H1 (cell line): ENCODE results near the gene MRC2. TPM values are rescaled to one million over a fixed set of nuclear protein-coding genes. Genes with fewer than 3 reads are reported as not detected.

Source experiments
- CTCF ChIA-PET: fragments of 300-600 bp; sonication (Branson Sonifier 250); formaldehyde crosslinking; loops from one replicate; lab custom pipeline; 2021; ENCODE audit not compliant: partially characterized antibody; lab: Charles Lee
- POLR2A ChIA-PET: fragments of 300-600 bp; sonication (Branson Sonifier 250); formaldehyde crosslinking; loops from one replicate; lab custom pipeline; 2021; ENCODE audit warnings: inconsistent platforms; ENCODE audit not compliant: partially characterized antibody; lab: Charles Lee
- DNase-seq, 2 experiments: peaks; one replicate each; pipeline versions ENCODE4 v3.0.0 to v3.0.0-alpha.2; 2010 to 2022; ENCODE audit warnings: low spot score in 2 of 2, low read depth in 1 of 2, mixed read lengths in 1 of 2
- FAIRE-seq: peaks from 2 replicates; lab custom pipeline; 2011; peaks lifted over from hg19 to GRCh38; lab: Jason Lieb, UNC
- H2AFZ ChIP-seq: 2 replicates; pipeline ENCODE4 v1.8.1; 2012; ENCODE audit warnings: low read length, inconsistent platforms
- H2AK5ac ChIP-seq: 2 replicates; pipeline ENCODE4 v1.6.1; 2013; ENCODE audit warnings: low read depth, low read length
- H2BK120ac ChIP-seq: replicated peaks from 2 replicates; pipeline ENCODE3; 2013; ENCODE audit warnings: low read depth, low read length, inconsistent platforms
- H2BK12ac ChIP-seq: 2 replicates; pipeline ENCODE4 v1.6.1; 2013; ENCODE audit warnings: low read depth, low read length
- H2BK15ac ChIP-seq: 2 replicates; pipeline ENCODE4 v1.6.1; 2013; ENCODE audit warnings: low read length
- H2BK20ac ChIP-seq: 2 replicates; pipeline ENCODE4 v1.6.1; 2013; ENCODE audit warnings: low read length
- H2BK5ac ChIP-seq: 2 replicates; pipeline ENCODE4 v1.6.1; 2013; ENCODE audit warnings: low read depth, low read length
- H3K14ac ChIP-seq: 2 replicates; pipeline ENCODE4 v1.6.1; 2013; ENCODE audit warnings: inconsistent platforms; ENCODE audit not compliant: insufficient read length
- H3K18ac ChIP-seq: 2 replicates; pipeline ENCODE4 v1.6.1; 2013; ENCODE audit warnings: low read length; ENCODE audit errors: extremely low read depth
- H3K23ac ChIP-seq: 2 replicates; pipeline ENCODE4 v1.6.1; 2013; ENCODE audit warnings: inconsistent platforms; ENCODE audit not compliant: insufficient read length
- H3K23me2 ChIP-seq: 2 replicates; pipeline ENCODE4 v1.6.1; 2013; ENCODE audit warnings: low read depth, low read length
- H3K27ac ChIP-seq: 2 replicates; pipeline ENCODE4 v1.6.1; 2011; ENCODE audit warnings: low read depth, low read length, inconsistent platforms
- H3K27me3 ChIP-seq, 4 experiments: replicated peaks in 1 of 4; 1 replicate in 1 of 4; 2 replicates in 3 of 4; pipeline versions ENCODE4 v1.6.1 to v1.8.1; 2011 to 2013; ENCODE audit warnings: low read length in 3 of 4, mild to moderate bottlenecking in 3 of 4, inconsistent platforms in 2 of 4, mixed read lengths in 2 of 4, moderate library complexity in 1 of 4; ENCODE audit not compliant: control insufficient read depth in 3 of 4, insufficient read depth in 3 of 4; ENCODE audit errors: extremely low read depth in 1 of 4
- H3K36me3 ChIP-seq, 4 experiments: 2 replicates each; pipeline versions ENCODE4 v1.6.1 to v1.8.1; 2011 to 2013; ENCODE audit warnings: mild to moderate bottlenecking in 4 of 4, low read length in 3 of 4, moderate library complexity in 2 of 4, control low read depth in 1 of 4, inconsistent platforms in 1 of 4; ENCODE audit not compliant: insufficient read depth in 4 of 4, control insufficient read depth in 2 of 4
- H3K4ac ChIP-seq: replicated peaks from 2 replicates; pipeline ENCODE3; 2013; ENCODE audit warnings: low read length, low read depth, mixed read lengths, inconsistent platforms; ENCODE audit not compliant: insufficient read length
- H3K4me1 ChIP-seq, 4 experiments: replicated peaks in 1 of 4; 1 replicate in 1 of 4; 2 replicates in 3 of 4; pipeline versions ENCODE4 v1.6.1 to v1.8.1; 2011 to 2013; ENCODE audit warnings: low read length in 3 of 4, inconsistent platforms in 2 of 4, mixed read lengths in 1 of 4; ENCODE audit not compliant: insufficient read depth in 4 of 4, control insufficient read depth in 3 of 4
- H3K4me2 ChIP-seq, 2 experiments: 2 replicates each; pipeline versions ENCODE4 v1.6.1 to v1.8.1; 2011 to 2013; ENCODE audit warnings: low read depth in 2 of 2, low read length in 2 of 2, control low read depth in 1 of 2, inconsistent platforms in 1 of 2, mild to moderate bottlenecking in 1 of 2; ENCODE audit not compliant: insufficient read depth in 1 of 2
- H3K4me3 ChIP-seq, 4 experiments: fragments of 200-600, 300-600 bp in 1 of 4; sonication (generic), shearing (Covaris generic), sonication (Bioruptor Twin) in 1 of 4; 2 replicates each; pipeline versions ENCODE4 v1.5.1 to v1.8.1; 2011 to 2016; ENCODE audit warnings: low read length in 4 of 4, low read depth in 3 of 4, control low read depth in 2 of 4, inconsistent platforms in 2 of 4, mild to moderate bottlenecking in 2 of 4, mixed read lengths in 1 of 4, moderate library complexity in 1 of 4; ENCODE audit not compliant: insufficient read depth in 2 of 4; ENCODE audit errors: extremely low read depth in 1 of 4
- H3K56ac ChIP-seq: replicated peaks from 2 replicates; pipeline ENCODE3; 2013; ENCODE audit warnings: low read depth, mild to moderate bottlenecking, mixed read lengths, low read length, inconsistent platforms; ENCODE audit not compliant: insufficient read length
- H3K79me1 ChIP-seq: 2 replicates; pipeline ENCODE4 v1.6.1; 2013; ENCODE audit warnings: low read depth, low read length, control low read depth
- H3K79me2 ChIP-seq, 2 experiments: 2 replicates each; pipeline versions ENCODE4 v1.6.1 to v1.8.1; 2012 to 2013; ENCODE audit warnings: low read length in 2 of 2, mild to moderate bottlenecking in 2 of 2, inconsistent platforms in 1 of 2; ENCODE audit not compliant: insufficient read depth in 2 of 2, control insufficient read depth in 1 of 2
- H3K9ac ChIP-seq, 4 experiments: replicated peaks in 1 of 4; 1 replicate in 1 of 4; 2 replicates in 3 of 4; pipeline versions ENCODE4 v1.6.1 to v1.8.1; 2011 to 2013; ENCODE audit warnings: low read depth in 3 of 4, low read length in 3 of 4, control low read depth in 2 of 4, mild to moderate bottlenecking in 2 of 4, moderate library complexity in 2 of 4, inconsistent platforms in 1 of 4; ENCODE audit errors: extremely low read depth in 1 of 4
- H3K9me3 ChIP-seq, 2 experiments: 2 replicates each; pipeline versions ENCODE4 v1.6.1 to v1.8.1; 2012 to 2013; ENCODE audit warnings: mild to moderate bottlenecking in 2 of 2, moderate library complexity in 2 of 2, control low read depth in 1 of 2, inconsistent platforms in 1 of 2, low read depth in 1 of 2, low read length in 1 of 2, mixed read lengths in 1 of 2; ENCODE audit not compliant: insufficient read depth in 2 of 2
- H4K20me1 ChIP-seq, 2 experiments: replicated peaks in 1 of 2; 2 replicates each; pipeline versions ENCODE3 to v1.8.1; 2011 to 2013; ENCODE audit warnings: inconsistent platforms in 2 of 2, low read length in 2 of 2, mild to moderate bottlenecking in 1 of 2; ENCODE audit not compliant: insufficient read depth in 2 of 2, control insufficient read depth in 1 of 2
- H4K5ac ChIP-seq: 2 replicates; pipeline ENCODE4 v1.6.1; 2013; ENCODE audit warnings: low read length, low read depth, mixed read lengths, inconsistent platforms; ENCODE audit not compliant: insufficient read length
- H4K8ac ChIP-seq: 2 replicates; pipeline ENCODE4 v1.8.0; 2013; ENCODE audit warnings: mild to moderate bottlenecking, moderate library complexity, low read length, inconsistent platforms; ENCODE audit not compliant: insufficient read depth; ENCODE audit errors: extremely low read depth
- H4K91ac ChIP-seq: replicated peaks from 2 replicates; pipeline ENCODE3; 2013; ENCODE audit warnings: low read length, mixed read lengths, inconsistent platforms; ENCODE audit not compliant: insufficient read length
- BCL11A ChIP-seq, 2 experiments: IDR thresholded peaks; one replicate each; pipeline ENCODE4 v1.6.1; 2011; ENCODE audit warnings: low read depth in 2 of 2, low read length in 2 of 2, mild to moderate bottlenecking in 2 of 2
- CBX5 ChIP-seq: fragments of 300-800, 300-1000 bp; sonication (generic); IDR thresholded peaks from 2 replicates; pipeline ENCODE4 v1.7.1; 2016; ENCODE audit warnings: antibody characterized with exemption, low read length, low read depth
- CTBP2 ChIP-seq: IDR thresholded peaks from 2 replicates; pipeline ENCODE4 v1.7.0; 2011; ENCODE audit warnings: borderline replicate concordance, mild to moderate bottlenecking, moderate library complexity, mixed read lengths, low read length; ENCODE audit not compliant: insufficient read depth, insufficient read length
- EP300 ChIP-seq, 2 experiments: IDR thresholded peaks; 1 replicate in 1 of 2; 2 replicates in 1 of 2; pipeline ENCODE4 v1.6.1; 2011 to 2012; ENCODE audit warnings: low read depth in 2 of 2, low read length in 2 of 2, mild to moderate bottlenecking in 2 of 2, borderline replicate concordance in 1 of 2, inconsistent platforms in 1 of 2, moderate library complexity in 1 of 2
- EZH2 ChIP-seq: fragments of 200-600 bp; sonication (generic); IDR thresholded peaks from 2 replicates; pipeline ENCODE4 v1.7.1; 2012; ENCODE audit warnings: low read depth, mild to moderate bottlenecking, moderate library complexity, low read length, inconsistent platforms; ENCODE audit not compliant: severe bottlenecking
- NRF1 ChIP-seq: IDR thresholded peaks from 2 replicates; pipeline ENCODE4 v1.6.1; 2011; ENCODE audit warnings: mild to moderate bottlenecking, low read depth, low read length, improper control_type of control experiment
- POLR2AphosphoS5 ChIP-seq: IDR thresholded peaks from 2 replicates; pipeline ENCODE4 v1.6.1; 2011; ENCODE audit warnings: low read depth, low read length
- SP1 ChIP-seq: IDR thresholded peaks from 2 replicates; pipeline ENCODE4 v1.6.1; 2011; ENCODE audit warnings: low read depth, low read length
- SP2 ChIP-seq: IDR thresholded peaks from 2 replicates; pipeline ENCODE4 v1.6.1; 2012; ENCODE audit warnings: mild to moderate bottlenecking, low read length, inconsistent platforms
- WGBS, 2 experiments: shearing (Covaris generic) in 1 of 2; methylation state at CpG; one replicate each; pipeline versions ENCODE4 v1.1.6 to v1.1.7; 2013 to 2015; ENCODE audit warnings: low lambda C conversion rate in 2 of 2, mixed read lengths in 2 of 2, inconsistent platforms in 1 of 2, low coverage in 1 of 2, missing lambda C conversion rate in 1 of 2; ENCODE audit not compliant: insufficient replicate concordance in 2 of 2, insufficient coverage in 1 of 2, insufficient read length in 1 of 2; ENCODE audit errors: extremely low coverage in 1 of 2, missing lambda C conversion rate in 1 of 2; 5-methylcytosine and 5-hydroxymethylcytosine counted together
- polyA plus RNA-seq, 7 experiments: library from polyadenylated mRNA; depleted of rRNA in 3 of 7; stranded (reverse) in 5 of 7; unstranded in 2 of 7; fragments of >200 nt in 5 of 7; fragments of 200-250 nt in 2 of 7; gene quantifications; 1 replicate in 5 of 7; 2 replicates in 1 of 7; 4 replicates in 1 of 7; pipeline versions ENCODE4 v1.2.1 to v1.2.3, GENCODE V29; 2011 to 2013; ENCODE audit warnings: missing spikeins in 2 of 7, mixed read lengths in 2 of 7
- total RNA-seq: library from RNA; stranded (reverse); fragmentation: NEBNext Ultra II Directional; extraction: Animal tissue kit (Norgen Biotek cat#: 25700); gene quantifications from 2 replicates; pipeline ENCODE4 v1.2.1, GENCODE V29; 2021
- TF ChIP-seq, protein P1 (sequence below): IDR thresholded peaks from 2 replicates; pipeline ENCODE4 v1.6.1; 2011; ENCODE audit warnings: low read depth, mild to moderate bottlenecking, low read length; ENCODE audit not compliant: insufficient read depth
- TF ChIP-seq, protein P2 (sequence below): IDR thresholded peaks from 2 replicates; pipeline ENCODE4 v1.6.1; 2012; ENCODE audit warnings: inconsistent platforms

MRC2 gene
- total and polyA plus RNA-seq, 2 of the 8 experiments (the other 6 are each of a cell fraction or from before 2014, with no cell fraction given), result 7.0 to 24.2 TPM

DNA sequence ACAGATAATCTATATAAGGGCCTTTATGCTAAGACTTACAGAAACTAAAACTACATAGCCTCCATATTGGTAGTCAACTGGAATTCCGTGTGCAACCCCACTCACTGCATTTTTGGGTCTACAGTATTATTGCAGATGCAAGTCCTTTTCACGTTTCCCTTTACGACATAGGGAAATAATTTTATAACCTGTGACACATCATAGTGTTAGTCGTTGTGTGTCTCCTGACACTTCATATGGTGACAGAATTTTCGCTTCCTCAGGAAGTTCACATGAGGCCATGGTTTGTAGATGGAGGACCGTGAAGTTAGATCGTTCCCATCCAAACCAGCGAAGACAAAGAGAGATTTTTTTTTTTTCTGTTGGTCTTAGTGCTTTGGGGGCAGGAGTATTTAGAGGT, 15.7 kb upstream of the MRC2 start:
- Histone ChIP-seq H3K23me2 (no peaks in the 10 kb centered on the region), H3K9ac (no peak overlapping the region), H3K14ac (no peak overlapping the region), H3K18ac (no peak overlapping the region), H3K27ac (no peak overlapping the region), H3K56ac (no peak overlapping the region), H2AFZ (no peak overlapping the region), H3K4me2 (no peak overlapping the region), H3K79me1 (peaks cover 3% of the 10 kb centered on the region; the same call in 1 of the 2 replicates), H2BK5ac (no peak overlapping the region), H3K4me1 (peaks cover 0 to 2% (median 0%) of the 10 kb centered on the region in 4 experiments; a peak in 1 of 7 replicates), H3K4me3 (no peak overlapping the region), H4K8ac (no peak overlapping the region), H3K4ac (no peak overlapping the region), H2BK12ac (no peak overlapping the region), H2BK20ac (no peak overlapping the region), H3K27me3 (no peaks in the 10 kb centered on the region), H3K79me2 (no peaks in the 10 kb centered on the region), H3K23ac (no peak overlapping the region), H4K91ac (no peak overlapping the region), H2BK15ac (no peak overlapping the region), H4K20me1 (no peaks in the 10 kb centered on the region), H2BK120ac (no peak overlapping the region), H3K9me3 (no peaks in the 10 kb centered on the region), H3K36me3 (peaks cover 16 to 51% (median 36%) of the 10 kb centered on the region in 4 experiments), H2AK5ac (no peak overlapping the region), H4K5ac (no peak overlapping the region)
- POLR2A ChIA-PET, result no interaction called here
- TF ChIP-seq CBX5, result no peak
- TF ChIP-seq EP300 (IDR thresholded peaks at IDR 0.05; ENCODE audit: borderline replicate concordance in 1 of 2, low read depth in 2 of 2, low read length in 2 of 2), result no peak
- TF ChIP-seq CTBP2, result no peak
- TF ChIP-seq, protein P1, sequence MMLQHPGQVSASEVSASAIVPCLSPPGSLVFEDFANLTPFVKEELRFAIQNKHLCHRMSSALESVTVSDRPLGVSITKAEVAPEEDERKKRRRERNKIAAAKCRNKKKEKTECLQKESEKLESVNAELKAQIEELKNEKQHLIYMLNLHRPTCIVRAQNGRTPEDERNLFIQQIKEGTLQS, result no peak
- TF ChIP-seq NRF1, result no peak
- no peak for TF ChIP-seq SP2
- TF ChIP-seq, protein P2, sequence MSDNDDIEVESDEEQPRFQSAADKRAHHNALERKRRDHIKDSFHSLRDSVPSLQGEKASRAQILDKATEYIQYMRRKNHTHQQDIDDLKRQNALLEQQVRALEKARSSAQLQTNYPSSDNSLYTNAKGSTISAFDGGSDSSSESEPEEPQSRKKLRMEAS, result no peak
- no peak for TF ChIP-seq SP1
- no peak for TF ChIP-seq POLR2AphosphoS5
- no peak for TF ChIP-seq BCL11A (IDR thresholded peaks at IDR 0.05; ENCODE audit: low read depth in 2 of 2, low read length in 2 of 2)
- no peak for TF ChIP-seq EZH2
- DNase-seq, result no peak
- WGBS, 2 experiments, result 93% methylated on average over 8 of the region's 8 CpGs; no CpG with 5 or more reads in 1 of the 2 experiments
- CTCF ChIA-PET, result interaction anchor here (1.3 to 1.6 kb wide), 2 partner anchors 9 to 25 kb away, joined by 3 to 4 read pairs; no protein-coding TSS in a partner anchor
- FAIRE-seq, result no peak
